ENCODE data around the gene PCDHGB5.
"Not testable (repeated sequence)": the region's sequence is repeated elsewhere in the genome, so short reads cannot be mapped to it uniquely, and the experiment has no call there.

The PCDHGB5 gene

DNA sequence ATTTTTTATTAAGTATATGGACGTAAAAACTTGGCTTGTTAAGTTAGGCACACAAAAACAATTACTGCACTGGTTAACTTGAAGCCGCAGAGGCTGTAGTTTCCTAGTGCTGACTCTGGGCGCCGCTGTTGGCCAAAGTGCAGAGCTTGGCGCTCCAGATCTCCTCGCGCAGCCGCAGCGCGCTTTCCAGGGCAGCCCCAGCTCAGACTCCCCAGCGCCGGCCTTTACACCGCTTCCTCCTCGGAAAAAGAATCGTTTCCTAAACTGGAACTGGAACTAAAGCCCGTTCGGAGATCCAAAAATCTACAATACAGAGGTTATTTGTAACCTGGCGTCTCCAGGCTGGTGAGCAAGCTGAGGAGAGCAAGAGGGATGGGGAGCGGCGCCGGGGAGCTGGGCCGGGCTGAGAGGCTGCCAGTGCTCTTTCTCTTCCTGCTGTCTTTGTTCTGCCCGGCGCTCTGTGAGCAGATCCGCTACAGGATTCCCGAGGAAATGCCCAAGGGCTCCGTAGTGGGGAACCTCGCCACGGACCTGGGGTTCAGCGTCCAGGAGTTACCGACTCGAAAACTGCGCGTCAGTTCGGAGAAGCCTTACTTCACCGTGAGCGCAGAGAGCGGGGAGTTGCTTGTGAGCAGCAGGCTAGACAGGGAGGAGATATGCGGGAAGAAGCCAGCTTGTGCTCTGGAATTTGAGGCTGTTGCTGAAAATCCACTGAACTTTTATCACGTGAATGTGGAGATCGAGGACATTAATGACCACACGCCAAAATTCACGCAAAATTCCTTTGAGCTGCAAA, at the start of gene PCDHGB5:
TSS of gene PCDHGB5 (plus strand) at position 192 of the 796 bp plus-strand sequence. CDS start at position 373, 181 bp downstream.
- not testable (repeated sequence) for DNase-seq

DNA sequence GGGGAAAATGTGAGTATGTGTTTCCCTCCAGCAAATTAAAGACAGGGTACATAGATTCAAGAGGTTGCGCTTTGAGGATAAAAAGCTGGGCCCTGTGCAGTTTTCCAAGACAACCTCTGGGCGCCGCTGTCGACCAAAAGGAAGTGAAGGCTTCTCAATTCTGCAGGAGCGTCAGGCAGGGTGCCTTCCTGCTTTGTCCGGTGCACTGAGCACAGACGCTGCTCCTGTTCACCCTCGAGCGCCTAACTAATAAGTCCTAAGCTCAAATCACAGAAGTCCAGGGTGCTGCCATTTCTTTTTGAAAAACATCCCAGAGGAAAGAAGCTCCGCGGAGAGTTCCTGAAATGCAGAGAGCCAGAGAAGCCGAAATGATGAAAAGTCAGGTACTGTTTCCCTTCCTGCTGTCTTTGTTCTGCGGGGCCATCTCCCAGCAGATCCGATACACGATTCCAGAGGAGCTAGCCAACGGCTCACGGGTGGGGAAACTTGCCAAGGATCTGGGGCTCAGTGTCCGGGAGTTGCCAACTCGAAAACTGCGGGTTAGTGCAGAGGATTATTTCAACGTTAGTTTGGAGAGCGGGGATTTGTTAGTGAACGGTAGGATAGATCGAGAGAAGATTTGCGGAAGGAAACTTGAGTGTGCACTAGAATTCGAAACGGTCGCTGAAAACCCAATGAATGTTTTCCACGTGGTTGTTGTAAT, 47.7 kb upstream of the PCDHGB5 start, which contains the start of gene PCDHGB1:
TSS of gene PCDHGB1 (plus strand) at position 183 of the 703 bp plus-strand sequence. CDS start at position 345, 162 bp downstream.
- DNase-seq: peak; percentile 77

- no peak for DNase-seq
Observed at GRCh38 chr5:141351591-141351990, 46.2 kb upstream of the PCDHGB5 start.

DNA sequence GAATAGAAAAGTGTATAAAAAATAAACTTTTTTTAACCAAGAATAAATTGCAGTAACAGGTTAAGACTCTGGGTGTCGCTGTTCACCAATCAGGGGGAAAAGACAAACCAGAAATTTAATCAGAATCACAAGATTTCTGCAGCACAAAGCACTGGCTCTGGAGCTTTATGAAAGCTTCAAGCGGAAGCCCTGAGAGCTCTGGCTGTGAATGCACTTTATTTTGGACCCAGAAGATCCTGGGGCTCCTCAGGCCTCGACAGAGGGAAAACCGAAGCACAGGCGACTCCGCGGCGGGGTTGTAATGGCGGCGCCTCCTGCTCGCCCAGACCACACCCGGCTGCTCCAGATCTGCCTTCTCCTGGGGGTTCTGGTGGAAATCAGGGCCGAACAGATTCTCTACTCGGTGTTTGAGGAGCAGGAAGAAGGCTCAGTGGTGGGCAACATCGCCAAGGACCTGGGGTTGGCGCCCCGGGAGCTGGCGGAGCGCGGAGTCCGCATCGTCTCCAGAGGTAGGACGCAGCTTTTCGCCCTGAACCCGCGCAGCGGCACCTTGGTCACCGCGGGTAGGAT, 42.8 kb upstream of the PCDHGB5 start, which contains the start of gene PCDHGA4:
TSS of gene PCDHGA4 (plus strand) at position 122 of the 570 bp plus-strand sequence. CDS start at position 209, 87 bp downstream.
- DNase-seq: no peak

GRCh38 chr5:141355641-141356040, 42.1 kb upstream of the PCDHGB5 start:
- DNase-seq: no peak

GRCh38 chr5:141356133-141356532, 41.6 kb upstream of the PCDHGB5 start:
- no peak for DNase-seq

- no peak for DNase-seq
Observed at GRCh38 chr5:141356950-141357349, 40.8 kb upstream of the PCDHGB5 start.

DNA sequence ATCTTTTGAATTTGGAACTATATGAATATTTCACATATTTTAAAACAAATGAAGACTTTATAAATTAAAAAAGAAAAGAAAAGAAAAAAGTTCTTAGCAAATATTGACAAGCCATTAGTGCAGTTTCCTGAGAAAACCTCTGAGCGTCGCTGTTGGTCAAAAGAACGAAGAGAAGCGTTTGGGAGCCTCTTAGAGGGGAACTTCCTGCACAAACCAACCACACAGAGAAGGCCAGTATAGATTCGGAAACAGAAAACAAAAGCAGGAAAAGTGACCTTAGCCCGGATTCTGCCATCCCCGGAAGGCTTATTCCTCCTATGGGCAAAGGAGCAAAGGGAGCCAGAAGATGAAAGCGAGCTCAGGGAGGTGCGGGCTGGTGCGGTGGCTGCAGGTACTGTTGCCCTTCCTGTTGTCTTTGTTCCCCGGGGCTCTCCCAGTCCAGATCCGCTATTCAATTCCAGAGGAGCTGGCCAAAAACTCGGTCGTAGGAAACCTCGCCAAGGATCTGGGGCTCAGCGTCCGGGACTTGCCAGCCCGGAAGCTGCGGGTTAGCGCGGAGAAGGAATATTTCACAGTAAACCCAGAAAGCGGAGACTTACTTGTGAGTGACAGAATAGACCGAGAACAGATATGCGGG, 37.8 kb upstream of the PCDHGB5 start, which contains the start of gene PCDHGB2:
TSS of gene PCDHGB2 (plus strand) at position 205 of the 637 bp plus-strand sequence. CDS start at position 347, 142 bp downstream.
- peak; percentile 62 for DNase-seq

- DNase-seq: no peak
Observed at GRCh38 chr5:141360685-141361084, 37.1 kb upstream of the PCDHGB5 start.

DNA sequence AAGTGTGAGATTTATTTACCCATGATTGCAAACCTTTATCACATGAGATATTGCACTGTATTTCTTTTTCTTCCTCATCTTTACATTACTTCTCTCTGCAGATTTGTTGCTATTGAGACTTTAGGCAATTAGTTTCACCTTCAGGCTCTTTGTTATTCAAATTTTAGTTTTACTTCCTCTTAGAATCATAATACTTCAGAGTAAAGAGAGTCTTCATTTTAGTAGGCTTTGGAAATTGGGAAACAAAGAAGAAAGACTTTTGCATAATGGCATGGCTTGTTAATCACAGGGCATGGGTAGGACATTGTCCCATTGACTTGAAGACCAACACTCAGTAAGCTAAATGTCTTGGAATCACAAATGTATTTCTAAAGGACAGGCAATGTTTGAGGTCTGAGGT, 35.0 kb upstream of the PCDHGB5 start:
- DNase-seq: no peak

GRCh38 chr5:141363952-141364660, 33.6 kb upstream of the PCDHGB5 start, which contains the start of gene PCDHGA5:
TSS of gene PCDHGA5 (plus strand) at chr5:141364162. CDS start at chr5:141364331, 169 bp downstream.
- DNase-seq: no peak

- DNase-seq: no peak
Observed at GRCh38 chr5:141366016-141366896, 31.5 kb upstream of the PCDHGB5 start.

- no peak for DNase-seq
Observed at GRCh38 chr5:141369994-141370848, 27.5 kb upstream of the PCDHGB5 start, which contains the start of gene PCDHGB3. TSS of gene PCDHGB3 (plus strand) at chr5:141370242. CDS start at chr5:141370395, 153 bp downstream.

DNA sequence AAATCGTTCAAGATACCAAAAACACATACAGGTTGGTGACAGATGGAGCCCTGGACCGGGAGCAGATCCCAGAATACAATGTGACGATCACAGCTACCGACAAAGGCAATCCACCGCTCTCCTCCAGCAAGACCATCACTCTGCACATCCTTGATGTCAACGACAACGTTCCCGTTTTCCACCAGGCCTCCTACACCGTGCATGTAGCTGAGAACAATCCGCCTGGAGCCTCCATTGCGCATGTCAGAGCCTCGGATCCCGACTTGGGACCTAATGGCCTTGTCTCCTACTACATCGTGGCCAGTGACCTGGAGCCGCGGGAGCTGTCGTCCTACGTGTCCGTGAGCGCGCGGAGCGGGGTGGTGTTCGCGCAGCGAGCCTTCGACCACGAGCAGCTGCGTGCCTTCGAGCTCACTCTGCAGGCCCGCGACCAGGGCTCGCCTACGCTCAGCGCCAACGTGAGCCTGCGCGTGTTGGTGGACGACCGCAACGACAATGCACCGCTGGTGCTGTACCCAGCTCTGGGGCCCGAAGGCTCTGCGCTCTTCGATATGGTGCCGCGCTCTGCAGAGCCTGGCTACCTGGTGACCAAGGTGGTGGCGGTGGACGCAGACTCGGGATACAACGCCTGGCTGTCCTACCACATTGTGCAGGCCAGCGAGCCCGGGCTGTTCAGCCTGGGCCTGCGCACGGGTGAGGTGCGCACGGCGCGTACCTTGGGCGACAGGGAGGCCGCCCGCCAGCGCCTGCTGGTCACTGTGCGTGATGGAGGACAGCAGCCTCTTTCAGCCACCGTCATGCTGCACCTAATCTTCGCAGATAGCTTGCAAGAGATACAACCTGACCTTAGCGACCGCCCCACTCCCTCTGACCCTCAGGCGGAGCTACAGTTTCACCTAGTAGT, 25.9 kb upstream of the PCDHGB5 start:
- DNase-seq: no peak

GRCh38 chr5:141373673-141374317, 24.0 kb upstream of the PCDHGB5 start, which contains the start of gene PCDHGA6:
TSS of gene PCDHGA6 (plus strand) at chr5:141373891. CDS start at chr5:141374084, 193 bp downstream.
- no peak for DNase-seq

GRCh38 chr5:141374627-141375026, 23.1 kb upstream of the PCDHGB5 start:
- DNase-seq: no peak

GRCh38 chr5:141375444-141376155, 22.1 kb upstream of the PCDHGB5 start:
- not testable (repeated sequence) for DNase-seq
